HG02623 (cell line): ENCODE data around the gene MRPL57.
"Not testable (repeated sequence)": the region's sequence is repeated elsewhere in the genome, so short reads cannot be mapped to it uniquely, and the experiment has no call there.

ENCODE experiments used
- ATAC-seq: cut with Tn5 transposase; IDR thresholded peaks from one replicate; pipeline ENCODE4 v1.9.1; 2021; ENCODE audit warnings: moderate library complexity; ENCODE audit not compliant: unreplicated experiment

MRPL57 gene

DNA sequence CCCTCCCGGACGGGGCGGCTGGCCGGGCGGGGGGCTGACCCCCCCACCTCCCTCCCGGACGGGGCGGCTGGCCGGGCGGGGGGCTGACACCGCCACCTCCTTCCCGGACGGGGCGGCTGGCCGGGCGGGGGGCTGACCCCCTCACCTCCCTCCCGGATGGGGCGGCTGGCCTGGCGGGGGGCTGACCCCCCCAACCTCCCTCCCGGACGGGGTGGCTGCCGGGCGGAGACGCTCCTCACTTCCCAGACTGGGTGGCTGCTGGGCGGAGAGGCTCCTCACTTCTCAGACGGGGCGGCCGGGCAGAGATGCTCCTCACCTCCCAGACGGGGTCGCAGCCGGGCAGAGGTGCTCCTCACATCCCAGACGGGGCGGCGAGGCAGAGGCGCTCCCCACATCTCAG, 10.0 kb downstream of the MRPL57 start:
- not testable (repeated sequence) for ATAC-seq

DNA sequence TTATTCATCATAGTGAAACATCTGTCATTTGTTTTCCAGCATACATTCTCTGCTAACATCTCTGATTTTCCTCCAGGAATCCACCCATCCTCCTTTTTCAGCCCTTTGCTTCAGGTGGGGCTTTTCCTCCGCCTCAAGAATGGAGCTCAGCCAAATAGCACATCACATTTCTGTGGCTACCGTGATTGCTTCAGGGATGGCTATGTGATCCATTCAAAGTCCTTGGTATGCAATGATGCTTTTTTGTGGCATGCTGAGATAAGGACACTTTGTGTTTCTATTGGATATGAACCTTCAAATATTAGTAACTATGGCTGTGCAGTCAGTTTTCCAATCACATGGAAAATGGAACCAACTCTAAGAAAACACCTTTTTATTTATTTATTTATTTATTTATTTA, 18.3 kb downstream of the MRPL57 start:
- not testable (repeated sequence) for ATAC-seq

DNA sequence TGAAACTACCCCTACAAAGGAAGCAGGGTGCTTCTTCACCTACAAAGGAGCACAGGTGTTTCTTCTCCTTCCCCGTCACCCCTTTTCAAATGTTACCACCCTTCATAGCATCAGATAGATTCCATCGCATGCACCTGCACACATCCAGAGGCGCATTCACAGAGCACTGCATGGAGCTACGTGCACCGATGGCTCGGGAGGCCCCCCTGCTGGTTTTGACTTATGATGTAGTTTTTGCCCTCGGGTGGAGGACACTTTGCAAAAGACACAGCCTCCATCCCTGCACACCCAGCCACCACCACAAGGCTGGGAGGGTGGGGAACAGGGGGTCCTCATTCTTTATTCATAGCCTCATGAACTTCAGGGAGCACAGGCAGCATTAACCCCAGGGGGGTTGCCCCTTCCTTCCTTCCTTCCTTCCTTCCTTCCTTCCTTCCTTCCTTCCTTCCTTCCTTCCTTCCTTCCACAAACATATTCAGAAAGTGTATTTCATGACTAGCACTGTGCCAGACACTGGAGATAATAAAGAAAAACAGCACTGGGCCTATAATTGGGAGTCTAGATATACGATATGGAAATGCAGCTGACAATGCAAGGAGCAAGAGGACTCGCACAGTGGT, 21.3 kb downstream of the MRPL57 start:
- ATAC-seq = not testable (repeated sequence)

DNA sequence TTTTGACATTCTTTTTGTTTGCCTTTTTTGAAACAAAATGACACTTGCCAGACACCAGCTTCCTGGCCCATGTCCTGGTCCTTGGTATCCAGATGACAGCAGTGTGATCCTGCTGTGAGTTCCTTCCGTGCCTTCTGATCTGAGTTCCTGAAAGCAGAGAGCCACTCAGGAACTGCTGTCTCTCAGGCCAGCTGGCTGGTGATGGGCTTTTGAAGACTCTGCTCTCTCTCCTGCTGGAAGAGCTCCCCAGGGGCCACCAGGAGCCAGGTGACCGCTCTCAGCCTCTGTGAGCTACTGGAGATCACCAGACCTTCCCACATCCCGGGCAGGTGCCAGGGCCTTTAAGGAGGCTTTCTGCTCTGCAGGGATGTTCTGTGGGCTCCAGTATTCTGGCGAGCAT, 21.9 kb downstream of the MRPL57 start:
- ATAC-seq = not testable (repeated sequence)

DNA sequence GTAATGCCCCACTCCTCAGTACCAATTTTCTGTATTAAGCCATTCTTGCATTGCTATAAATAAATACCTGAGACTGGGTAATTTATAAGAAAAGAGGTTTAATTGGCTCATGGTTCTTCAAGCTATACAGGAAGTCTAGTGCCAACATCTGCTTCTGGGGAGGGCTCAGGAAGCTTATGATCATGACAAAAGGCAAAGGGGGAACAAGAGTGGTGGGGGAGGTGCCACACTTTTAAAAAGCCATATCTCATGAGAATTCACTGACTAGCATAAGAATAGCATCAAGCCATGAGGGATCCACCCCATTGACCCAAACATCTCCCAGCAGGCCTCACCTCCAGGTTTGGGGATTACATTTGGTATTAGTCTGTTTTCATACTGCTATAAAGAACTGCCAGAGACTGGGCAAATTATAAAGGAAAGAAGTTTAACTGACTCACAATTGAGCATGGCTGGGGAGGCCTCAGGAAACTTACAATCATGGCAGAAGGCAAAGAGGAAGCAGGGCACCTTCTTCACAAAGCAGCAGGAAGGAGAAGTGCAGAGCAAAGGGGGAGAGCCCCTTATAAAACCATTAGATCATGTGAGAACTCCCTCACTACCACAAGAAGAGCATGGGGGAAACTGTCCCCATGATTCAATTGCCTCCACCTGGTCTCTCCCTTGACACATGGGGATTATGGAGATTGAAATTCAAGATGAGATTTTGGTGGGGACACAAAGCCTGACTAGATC, 25.2 kb downstream of the MRPL57 start:
- ATAC-seq = not testable (repeated sequence)

DNA sequence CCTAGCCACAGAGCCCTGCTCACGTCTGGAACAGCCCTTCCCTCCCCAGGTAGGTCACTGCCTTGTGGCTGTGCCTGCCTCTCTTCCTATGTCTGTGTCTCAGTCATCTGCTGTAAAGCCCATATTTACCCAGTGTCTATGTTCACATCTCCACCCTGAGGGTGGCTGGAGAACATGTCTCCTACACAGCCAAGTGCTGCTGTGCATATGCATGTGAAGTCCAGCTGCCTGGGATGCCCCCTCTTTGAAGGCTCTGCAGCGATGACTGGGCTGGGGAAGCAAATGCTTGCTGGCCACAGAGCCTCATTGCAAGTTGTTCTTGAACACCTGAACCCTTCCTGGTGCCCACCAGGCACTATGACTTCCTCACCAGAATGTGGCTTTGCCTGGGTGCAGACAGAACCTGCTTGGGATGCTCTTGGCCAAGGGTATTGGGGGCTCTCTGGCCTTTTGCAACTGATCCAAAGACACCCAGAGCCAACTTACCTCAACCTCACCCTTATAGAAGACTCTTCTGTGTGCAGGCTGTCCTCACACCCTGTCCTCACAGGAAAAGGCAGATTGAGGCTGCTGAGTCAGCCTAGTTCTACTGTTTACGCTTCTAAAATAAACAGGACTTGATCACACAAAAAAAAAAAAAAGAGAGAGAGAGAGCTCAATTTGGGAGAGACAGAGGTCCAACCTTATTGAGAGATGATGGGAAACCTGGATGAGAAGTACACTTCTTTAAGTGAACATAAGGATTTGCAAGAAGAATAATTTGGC, 26.5 kb downstream of the MRPL57 start:
- no peak for ATAC-seq

DNA sequence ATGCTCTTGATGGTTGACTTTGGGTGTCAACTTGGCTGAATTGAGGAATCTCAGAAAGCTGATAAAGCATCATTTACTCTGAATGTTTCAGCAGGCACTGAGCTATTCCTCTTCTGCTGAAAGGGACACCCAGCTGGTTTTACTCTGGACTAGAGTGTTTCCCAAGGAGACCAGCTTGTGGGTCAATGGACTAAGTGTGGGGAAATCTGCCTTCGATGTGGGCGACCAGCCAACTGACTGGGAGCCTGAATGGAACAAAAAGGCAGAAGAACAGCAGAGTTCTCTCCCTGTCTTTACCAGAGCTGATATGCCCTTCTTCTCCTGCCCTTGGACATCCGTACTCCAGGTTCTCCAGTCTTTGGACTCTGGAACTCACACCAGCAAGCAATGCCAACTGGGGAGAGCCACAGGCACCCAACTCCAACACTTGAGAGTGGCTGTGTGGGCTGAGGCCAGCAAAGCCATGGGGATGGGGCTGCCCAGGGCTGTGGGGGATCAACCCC, 32.2 kb downstream of the MRPL57 start:
- no peak for ATAC-seq

DNA sequence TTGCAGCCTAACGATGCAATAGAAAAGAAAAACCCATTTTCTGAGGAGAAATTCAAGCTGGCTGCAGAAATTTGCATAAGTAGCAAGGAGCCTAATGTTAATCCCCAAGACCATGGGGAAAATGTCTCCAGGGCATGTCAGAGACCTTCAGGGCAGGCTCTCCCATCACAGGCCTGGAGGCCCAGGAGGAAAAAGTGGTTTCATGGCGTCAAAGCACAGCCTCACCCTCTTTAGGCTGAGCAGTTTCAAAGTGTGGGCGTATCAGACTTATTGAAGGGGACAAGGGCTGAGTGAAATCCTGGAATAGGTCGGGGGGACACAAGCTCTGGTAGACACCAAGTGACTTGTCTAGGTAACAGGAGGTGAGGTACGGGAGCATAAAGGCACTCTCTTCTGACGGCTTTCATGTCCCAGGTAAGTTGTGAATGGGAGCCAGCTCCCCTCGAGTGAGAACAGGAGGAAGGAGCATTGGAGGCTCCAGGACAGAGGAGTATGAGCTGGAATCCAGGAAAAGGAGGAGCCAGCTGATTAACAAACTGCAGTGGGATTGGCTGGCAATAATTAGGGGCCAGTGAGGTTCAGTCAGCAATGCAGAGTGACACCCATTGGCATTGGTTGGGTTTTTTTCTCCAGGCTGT, 35.8 kb downstream of the MRPL57 start:
- no peak for ATAC-seq

DNA sequence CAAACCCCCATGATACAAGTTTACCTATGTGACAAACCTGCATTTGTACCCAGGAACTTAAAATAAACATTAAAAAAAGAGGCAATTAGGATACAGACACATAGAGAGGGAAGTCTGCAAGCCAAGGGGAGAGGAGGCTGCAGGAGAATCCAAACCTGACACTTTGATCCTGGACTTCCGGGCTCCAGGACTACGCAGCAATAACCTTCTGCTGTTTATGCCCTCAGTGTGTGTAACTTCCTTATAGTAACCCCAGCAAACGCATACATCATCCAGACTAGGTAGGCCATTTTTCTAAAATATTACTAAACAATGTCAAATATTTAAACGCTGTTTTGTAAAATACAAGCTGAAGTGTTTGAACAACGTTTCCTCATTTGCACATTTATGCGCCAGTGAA, 39.0 kb downstream of the MRPL57 start:
- ATAC-seq = not testable (repeated sequence)

DNA sequence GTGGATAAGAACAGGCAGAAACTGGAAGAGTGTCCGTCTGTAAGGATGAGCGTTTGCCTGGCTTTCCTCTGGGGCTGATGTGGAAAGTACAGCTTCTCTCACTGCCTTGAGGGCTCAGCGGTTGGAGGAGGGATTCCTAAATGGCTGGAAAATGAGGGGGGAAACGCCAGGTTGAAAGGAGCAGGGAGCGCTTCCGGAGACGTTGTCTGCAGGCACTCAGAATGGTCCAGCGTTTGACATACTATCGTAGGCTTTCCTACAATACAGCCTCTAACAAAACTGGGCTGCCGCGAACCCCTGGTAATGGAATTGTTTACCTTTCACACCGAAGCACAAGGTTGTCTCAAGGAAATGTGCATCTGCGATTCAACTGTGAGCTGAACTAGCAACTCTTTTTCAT, 39.9 kb downstream of the MRPL57 start:
- no peak for ATAC-seq

DNA sequence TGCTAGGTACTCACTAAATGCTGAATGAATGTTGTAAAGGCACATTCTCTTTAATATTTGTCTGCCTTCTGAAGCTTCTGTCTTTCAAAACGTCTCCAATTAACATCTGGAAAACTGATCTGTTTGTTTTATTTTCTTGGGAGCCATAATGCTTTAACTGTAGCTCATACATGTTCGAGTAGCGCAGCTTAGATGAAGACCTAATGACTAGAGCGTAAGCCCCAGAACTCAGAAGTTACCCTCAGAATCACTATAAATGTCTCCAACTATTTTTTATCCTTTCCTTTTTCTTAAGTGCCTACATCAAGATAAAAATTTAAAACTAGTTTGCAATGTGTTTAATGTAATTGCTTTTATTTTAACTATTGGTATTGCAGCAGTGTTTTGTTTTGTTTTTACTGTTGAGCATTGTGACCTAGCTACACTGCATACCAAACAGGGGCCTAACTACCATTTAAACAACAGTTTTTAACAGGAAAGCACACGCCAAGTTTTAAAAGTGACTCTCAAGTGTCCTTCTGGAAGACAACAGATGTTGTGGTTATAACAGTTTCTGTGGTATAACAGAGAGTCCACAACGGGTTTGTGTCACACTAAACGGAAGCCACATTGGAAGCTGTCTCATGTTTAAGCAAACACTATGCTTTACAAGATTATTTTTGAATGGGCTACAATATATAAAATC, 42.0 kb downstream of the MRPL57 start:
- peak; percentile 99 for ATAC-seq

DNA sequence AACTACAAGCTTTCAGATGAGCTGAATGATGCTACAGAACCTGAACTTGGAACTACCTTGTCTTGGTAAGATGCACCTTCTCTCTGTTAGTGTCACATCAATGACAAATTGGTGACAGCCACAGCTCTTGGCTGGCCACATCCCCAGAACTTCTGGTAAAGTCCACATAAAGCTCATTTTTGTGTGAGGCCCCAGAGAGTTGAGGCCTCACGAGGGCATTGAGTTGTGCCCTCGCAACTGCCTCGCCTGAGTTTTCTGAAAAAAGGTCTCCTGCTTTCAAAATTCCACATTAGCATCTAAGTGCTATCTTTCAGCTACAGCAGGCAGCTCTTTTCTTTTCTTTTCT, 42.6 kb downstream of the MRPL57 start:
- no peak for ATAC-seq

DNA sequence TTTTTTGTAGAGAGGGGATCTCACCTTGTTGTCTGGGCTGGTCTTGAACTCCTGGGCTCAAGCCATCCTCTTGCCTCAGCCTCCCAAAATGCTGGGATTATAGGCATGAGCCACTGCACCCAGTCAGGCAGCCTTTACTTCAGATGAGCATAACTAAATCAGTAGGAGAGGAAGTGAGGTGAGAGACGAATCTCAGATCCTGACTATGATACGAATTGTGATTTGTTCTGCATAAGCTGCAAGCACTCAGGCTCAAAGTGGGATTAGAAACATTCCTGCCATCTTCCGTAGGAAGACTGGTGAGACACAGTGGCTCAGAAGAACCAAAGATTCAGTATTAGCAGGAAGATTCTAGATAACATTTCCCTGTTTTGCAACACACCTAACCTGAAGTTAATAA, 43.3 kb downstream of the MRPL57 start:
- not testable (repeated sequence) for ATAC-seq

DNA sequence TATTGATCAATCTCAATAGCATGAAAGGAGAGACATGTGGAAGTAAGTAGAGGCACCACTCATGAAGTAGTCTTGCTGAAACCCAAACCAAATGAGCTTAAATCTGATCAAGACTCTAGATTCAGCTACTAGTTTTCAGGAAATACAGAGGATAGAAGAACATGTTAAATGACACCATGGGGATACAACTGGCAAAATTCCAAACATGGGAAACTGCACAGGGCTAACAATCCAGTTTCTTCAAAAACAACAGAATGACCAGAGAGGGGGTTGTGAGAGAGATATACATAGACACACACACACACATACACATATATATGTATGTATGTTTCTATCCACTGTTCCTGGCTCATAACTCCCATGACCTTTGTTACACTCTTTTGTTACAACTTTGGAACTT, 44.8 kb downstream of the MRPL57 start:
- no peak for ATAC-seq

DNA sequence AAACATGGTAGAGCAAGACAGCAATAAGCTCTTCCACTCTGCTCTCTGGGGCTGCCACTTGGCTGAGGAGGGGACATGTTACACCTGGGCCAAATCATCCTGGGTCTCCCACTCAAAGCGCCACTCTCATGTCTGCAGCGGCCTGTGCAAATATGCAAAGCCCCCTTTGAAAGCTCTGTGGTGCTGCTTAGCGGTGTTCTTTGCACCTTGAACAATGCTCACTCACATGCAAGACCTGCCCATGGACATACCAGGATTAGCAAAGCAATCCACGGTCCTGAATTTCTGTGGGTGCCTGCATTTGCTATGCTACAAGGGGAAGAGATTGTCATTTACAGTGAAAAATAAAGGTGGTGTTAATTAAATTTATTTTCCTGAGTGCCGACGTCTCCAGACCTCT, 48.6 kb downstream of the MRPL57 start:
- ATAC-seq = no peak

DNA sequence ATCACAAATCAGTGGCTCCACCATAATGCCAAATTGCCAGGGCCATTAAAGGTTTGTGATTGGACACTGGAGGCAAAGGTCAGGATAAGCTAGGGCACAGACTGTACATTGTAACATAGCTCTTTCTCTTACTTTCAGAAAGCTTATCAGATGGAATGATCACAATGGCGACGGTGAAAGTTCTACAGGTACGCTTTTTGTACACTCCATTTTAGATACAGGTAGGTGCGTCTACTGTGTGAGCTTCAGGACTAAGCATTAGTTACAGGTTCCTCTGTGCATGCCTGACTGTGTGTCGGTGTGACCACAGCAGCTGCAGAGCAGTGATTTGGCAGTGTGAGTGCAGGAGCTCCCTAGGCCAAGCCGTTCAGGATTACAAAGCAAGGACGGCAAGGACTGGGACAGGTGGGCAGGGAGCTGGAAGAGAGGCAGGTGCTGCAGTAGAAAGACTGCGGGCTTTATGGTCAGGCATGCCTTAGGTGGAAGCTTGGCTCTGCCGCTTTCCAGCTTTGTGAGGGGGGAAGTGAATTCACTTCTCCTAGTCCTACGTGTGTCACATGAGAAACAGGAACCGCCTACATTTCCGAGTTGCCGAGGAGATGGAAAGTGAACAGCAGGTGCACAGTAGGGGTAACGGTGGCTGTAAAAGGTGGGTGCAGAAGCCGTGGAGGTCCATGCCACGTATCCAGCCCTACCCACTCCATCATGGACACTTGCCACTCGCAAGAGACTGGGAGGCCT, 49.6 kb downstream of the MRPL57 start:
- ATAC-seq = no peak

DNA sequence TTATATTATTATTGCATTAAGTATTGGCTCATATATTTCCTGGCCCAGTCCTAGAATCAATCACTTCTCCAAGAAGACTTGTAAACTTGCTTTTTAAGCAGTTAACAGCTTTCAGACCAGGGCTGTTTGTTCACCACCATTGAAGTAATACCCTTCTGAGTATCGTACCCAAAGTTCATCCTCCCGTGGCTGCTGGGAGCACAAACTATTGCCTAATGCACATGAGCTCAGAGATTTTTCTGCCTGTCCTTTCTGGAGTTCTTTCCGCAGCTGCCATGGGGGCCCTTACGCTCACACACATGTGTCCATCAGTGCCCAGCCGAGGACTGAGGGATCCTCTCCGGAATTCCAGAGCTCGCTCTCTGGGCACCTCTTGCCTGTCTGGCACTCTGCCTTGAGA, 51.5 kb downstream of the MRPL57 start:
- no peak for ATAC-seq
